Kidney (tissue), 14 donors: Measurements from ENCODE around the gene RCAN2. TPM values are rescaled to one million over a fixed set of nuclear protein-coding genes. Genes with fewer than 3 reads are reported as not detected.

ENCODE experiments used
- DNase-seq, 5 donors: peaks; one replicate each; pipeline ENCODE4 v3.0.0-alpha.2; 2013 to 2020
- FAIRE-seq: peaks from 2 replicates; lab custom pipeline; 2012; peaks lifted over from hg19 to GRCh38; lab: Jason Lieb, UNC
- H3K27ac ChIP-seq, 2 donors: one replicate each; pipeline ENCODE4 v1.7.0; 2013; ENCODE audit warnings: low read depth in 2 of 2, low read length in 2 of 2, inconsistent platforms in 1 of 2
- H3K27me3 ChIP-seq: one replicate; pipeline ENCODE4 v1.7.1; 2013; ENCODE audit warnings: low read length, inconsistent platforms; ENCODE audit not compliant: control insufficient read depth, insufficient read depth
- H3K36me3 ChIP-seq, 3 donors: one replicate each; pipeline versions ENCODE4 v1.7.0 to v1.7.1; 2013; ENCODE audit warnings: low read length in 3 of 3, control low read depth in 1 of 3, inconsistent platforms in 1 of 3; ENCODE audit not compliant: insufficient read depth in 3 of 3, control insufficient read depth in 2 of 3
- H3K4me1 ChIP-seq, 3 donors: one replicate each; pipeline versions ENCODE4 v1.7.0 to v1.7.1; 2013; ENCODE audit warnings: low read length in 3 of 3, inconsistent platforms in 1 of 3, low read depth in 1 of 3; ENCODE audit not compliant: control insufficient read depth in 2 of 3, insufficient read depth in 2 of 3
- H3K4me3 ChIP-seq, 3 donors: one replicate each; pipeline versions ENCODE4 v1.7.0 to v1.8.1; 2013; ENCODE audit warnings: low read length in 3 of 3, control low read depth in 1 of 3, inconsistent platforms in 1 of 3
- H3K9ac ChIP-seq, 3 donors: one replicate each; pipeline versions ENCODE4 v1.7.0 to v1.7.1; 2013; ENCODE audit warnings: low read length in 3 of 3, control low read depth in 1 of 3, inconsistent platforms in 1 of 3
- H3K9me3 ChIP-seq, 3 donors: one replicate each; pipeline versions ENCODE4 v1.7.0 to v1.7.1; 2013; ENCODE audit warnings: low read length in 3 of 3, control low read depth in 1 of 3, inconsistent platforms in 1 of 3; ENCODE audit not compliant: control insufficient read depth in 2 of 3, insufficient read depth in 1 of 3
- intact Hi-C: fragments of 100-400 bp; cut with DNase I; formaldehyde crosslinking; loops from one replicate; pipeline ENCODE4 v1.11.1; 2022
- polyA plus RNA-seq: library from polyadenylated mRNA; stranded (reverse); fragments of 350-450 nt; fragmentation: Illumina TruSeq; extraction: RNeasy Lipid Tissue Mini Kit (QIAGEN cat#74804); gene quantifications from one replicate; pipeline ENCODE4 v1.2.3, GENCODE V29; 2014; ENCODE audit warnings: low read depth, low replicate concordance; ENCODE audit not compliant: insufficient read depth
- total RNA-seq: library from RNA; stranded (reverse); fragmentation: NEBNext Ultra II Directional; extraction: Animal tissue kit (Norgen Biotek cat#: 25700); gene quantifications from one replicate; pipeline ENCODE4 v1.2.1, GENCODE V29; 2021
- TF ChIP-seq, protein P1 (sequence below): IDR thresholded peaks from 3 replicates; pipeline ENCODE4 v1.5.1; 2012; ENCODE audit warnings: mild to moderate bottlenecking, moderate library complexity, borderline replicate concordance; ENCODE audit not compliant: insufficient read depth; ENCODE audit errors: extremely low read depth
- donor health status: control.
- donor health status: control.
- donor health status: control.
- donor health status: control.
- donor health status: control.
- donor health status: DM: yes; HTN: yes; CAD: no.
- donor health status: Normal renal cell carcinoma (clear cell type).

RCAN2 gene
- total and polyA plus RNA-seq, 2 donors from 2014 or later: 25.7 to 37.4 TPM

DNA sequence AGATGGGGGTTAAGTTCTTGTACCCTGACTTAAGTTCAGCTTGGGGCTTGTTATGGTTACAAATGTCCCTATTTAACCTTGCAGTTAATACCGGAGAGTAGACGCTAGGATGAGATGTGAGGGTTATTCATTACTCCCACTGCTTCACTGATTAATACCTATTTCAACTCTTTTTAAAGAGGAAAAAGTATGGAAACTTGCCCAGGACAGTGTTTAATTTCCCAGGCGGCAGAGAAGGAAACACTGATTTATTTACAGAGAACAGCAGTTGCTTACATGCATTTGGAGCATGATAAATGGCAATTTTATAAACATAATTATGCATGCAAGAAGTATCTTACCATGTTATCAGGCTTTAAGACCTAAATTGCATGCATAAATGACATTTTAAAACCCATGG lies 137.7 kb downstream of the RCAN2 start:
- Histone ChIP-seq H3K9me3 (no peaks in the 10 kb centered on the region), H3K9ac (no peak overlapping the region), H3K4me3 (peak overlapping the region in 1 of 3 donors; percentile 18), H3K27me3 (no peaks in the 10 kb centered on the region), H3K27ac (peak overlapping the region in 1 of 2 donors; percentile 65), H3K36me3 (no peaks in the 10 kb centered on the region), H3K4me1 (peaks cover 0 to 48% (median 17%) of the 10 kb centered on the region in 3 donors)
- TF ChIP-seq, protein P1, sequence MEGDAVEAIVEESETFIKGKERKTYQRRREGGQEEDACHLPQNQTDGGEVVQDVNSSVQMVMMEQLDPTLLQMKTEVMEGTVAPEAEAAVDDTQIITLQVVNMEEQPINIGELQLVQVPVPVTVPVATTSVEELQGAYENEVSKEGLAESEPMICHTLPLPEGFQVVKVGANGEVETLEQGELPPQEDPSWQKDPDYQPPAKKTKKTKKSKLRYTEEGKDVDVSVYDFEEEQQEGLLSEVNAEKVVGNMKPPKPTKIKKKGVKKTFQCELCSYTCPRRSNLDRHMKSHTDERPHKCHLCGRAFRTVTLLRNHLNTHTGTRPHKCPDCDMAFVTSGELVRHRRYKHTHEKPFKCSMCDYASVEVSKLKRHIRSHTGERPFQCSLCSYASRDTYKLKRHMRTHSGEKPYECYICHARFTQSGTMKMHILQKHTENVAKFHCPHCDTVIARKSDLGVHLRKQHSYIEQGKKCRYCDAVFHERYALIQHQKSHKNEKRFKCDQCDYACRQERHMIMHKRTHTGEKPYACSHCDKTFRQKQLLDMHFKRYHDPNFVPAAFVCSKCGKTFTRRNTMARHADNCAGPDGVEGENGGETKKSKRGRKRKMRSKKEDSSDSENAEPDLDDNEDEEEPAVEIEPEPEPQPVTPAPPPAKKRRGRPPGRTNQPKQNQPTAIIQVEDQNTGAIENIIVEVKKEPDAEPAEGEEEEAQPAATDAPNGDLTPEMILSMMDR: no peak
- intact Hi-C loops: no loop called here
- DNase-seq (peak in 1 of 5 donors; percentile 29), FAIRE-seq (peak; percentile 49)

DNA sequence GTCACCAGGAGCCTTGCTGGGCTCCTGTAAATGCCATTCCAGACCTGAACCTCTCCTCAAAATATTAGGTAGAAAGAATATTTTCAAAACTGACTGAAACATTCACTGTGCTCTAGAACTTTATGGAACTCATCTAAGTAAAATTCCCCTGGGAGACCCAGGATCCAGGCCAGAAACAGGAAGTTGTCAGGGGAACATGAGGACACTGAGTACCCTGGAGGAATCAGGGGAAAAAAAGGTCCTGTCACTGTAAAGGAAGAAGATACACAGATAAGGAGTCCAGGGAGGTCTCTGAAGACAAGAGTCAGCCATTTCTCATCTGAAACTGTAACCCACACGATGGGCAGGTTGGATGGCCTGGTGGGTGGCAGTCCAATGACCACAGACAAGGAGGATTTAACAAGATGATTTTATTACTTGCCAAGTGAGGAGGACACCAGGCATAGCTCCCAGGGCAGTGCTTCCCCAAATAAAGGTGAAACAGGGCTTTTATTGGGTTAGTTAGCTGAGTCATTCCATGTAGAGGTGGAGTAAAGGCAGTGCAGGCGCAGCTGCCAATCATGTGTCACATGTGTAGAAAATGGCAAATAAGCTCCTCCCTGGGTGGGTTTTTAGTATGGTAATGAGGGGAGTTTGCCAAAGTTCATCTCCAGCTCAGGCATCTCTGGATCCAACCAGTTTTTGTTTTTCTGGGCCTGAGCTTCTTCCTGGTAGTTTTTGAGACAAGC lies 138.5 kb downstream of the RCAN2 start:
- Histone ChIP-seq H3K27ac (peak overlapping the region; percentile 65 to 71), H3K9ac (no peak overlapping the region), H3K27me3 (no peaks in the 10 kb centered on the region), H3K4me3 (peak overlapping the region in 1 of 3 donors; percentile 18), H3K36me3 (no peaks in the 10 kb centered on the region), H3K4me1 (peaks cover 0 to 48% (median 17%) of the 10 kb centered on the region in 3 donors), H3K9me3 (no peaks in the 10 kb centered on the region)
- intact Hi-C loops: no loop called here
- no peak for FAIRE-seq
- no peak for DNase-seq
- TF ChIP-seq, protein P1: no peak

DNA sequence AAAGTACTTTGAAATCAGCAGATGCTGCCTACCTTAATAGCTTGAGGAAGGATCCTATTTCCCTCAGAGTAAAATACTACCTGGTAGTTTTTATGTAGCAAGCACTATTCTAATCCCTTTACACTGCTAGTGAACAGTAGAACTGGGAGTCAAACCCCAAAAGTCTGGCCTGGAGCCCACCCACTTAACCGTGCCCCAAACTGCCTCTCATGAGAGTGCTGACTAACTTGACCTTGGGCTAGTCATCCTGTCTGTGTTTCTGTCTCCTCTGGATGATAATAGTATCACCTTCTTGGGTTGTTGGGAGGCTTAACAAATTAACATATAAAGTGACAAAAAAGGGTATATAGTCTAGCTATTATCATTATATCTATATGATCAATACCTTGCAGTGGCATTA lies 140.5 kb downstream of the RCAN2 start:
- no peak overlapping the region for H3K27ac ChIP-seq
- TF ChIP-seq, protein P1: no peak
- H3K9ac ChIP-seq: no peak overlapping the region
- no peak overlapping the region for H3K4me3 ChIP-seq
- no peak for DNase-seq
- H3K27me3 ChIP-seq: no peaks in the 10 kb centered on the region
- FAIRE-seq: no peak
- no peaks in the 10 kb centered on the region for H3K9me3 ChIP-seq
- no peaks in the 10 kb centered on the region for H3K36me3 ChIP-seq
- peaks cover 0 to 36% (median 15%) of the 10 kb centered on the region in 3 donors for H3K4me1 ChIP-seq
- intact Hi-C loops: no loop called here
